ENCODE results near the gene SLC40A1.

DNA sequence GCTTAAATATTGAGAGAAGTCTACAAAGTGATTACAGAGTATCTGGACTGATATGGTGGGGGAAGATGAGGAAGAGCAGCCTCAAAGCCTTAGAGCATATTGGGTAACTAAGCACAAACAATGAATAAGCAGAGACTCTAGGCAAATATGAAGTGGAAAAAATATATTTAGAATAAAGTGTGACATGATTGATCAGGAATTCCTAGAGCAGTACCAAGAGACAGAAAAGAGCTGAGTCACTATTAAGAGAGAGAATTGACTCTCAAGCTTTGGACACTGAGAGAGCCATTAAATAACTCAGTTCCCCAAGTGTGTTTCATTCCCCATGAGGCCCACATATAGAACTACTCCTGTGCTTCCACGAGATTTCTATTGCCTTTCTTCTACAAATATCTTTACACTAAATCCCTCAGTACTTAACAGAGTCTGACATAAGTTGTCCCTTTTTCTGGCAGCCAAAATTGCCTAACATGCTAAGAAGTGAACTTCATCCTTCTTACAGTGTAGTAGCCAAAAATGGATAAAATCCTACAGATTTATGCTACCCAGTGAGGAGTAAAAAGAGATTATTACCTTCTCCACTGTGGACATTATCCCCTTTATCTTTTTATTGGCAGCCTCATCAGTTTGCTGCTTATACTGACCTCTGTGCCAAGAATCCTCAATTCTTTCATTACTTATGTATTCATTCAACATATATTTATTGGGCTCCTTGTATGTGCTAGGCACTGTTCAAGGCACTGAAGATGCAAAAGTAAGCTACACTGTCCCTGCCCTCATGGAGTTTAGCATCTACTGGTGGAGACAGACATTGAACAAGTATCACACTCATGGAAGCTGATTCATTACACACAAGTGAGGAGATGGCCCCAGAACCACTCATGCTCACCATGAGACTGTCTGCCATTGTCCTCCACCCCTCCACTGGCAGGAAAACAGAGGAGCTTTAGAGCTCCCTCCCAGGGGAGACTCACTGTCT is 45.4 kb downstream of the SLC40A1 start:
- TF ChIP-seq, protein P1, sequence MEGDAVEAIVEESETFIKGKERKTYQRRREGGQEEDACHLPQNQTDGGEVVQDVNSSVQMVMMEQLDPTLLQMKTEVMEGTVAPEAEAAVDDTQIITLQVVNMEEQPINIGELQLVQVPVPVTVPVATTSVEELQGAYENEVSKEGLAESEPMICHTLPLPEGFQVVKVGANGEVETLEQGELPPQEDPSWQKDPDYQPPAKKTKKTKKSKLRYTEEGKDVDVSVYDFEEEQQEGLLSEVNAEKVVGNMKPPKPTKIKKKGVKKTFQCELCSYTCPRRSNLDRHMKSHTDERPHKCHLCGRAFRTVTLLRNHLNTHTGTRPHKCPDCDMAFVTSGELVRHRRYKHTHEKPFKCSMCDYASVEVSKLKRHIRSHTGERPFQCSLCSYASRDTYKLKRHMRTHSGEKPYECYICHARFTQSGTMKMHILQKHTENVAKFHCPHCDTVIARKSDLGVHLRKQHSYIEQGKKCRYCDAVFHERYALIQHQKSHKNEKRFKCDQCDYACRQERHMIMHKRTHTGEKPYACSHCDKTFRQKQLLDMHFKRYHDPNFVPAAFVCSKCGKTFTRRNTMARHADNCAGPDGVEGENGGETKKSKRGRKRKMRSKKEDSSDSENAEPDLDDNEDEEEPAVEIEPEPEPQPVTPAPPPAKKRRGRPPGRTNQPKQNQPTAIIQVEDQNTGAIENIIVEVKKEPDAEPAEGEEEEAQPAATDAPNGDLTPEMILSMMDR (IDR thresholded peaks at IDR 0.05): no peak
- no peak for TF ChIP-seq POLR2A (IDR thresholded peaks at IDR 0.05)
